ENCODE measurements around the gene MICAL3.
"Not testable (repeated sequence)": the region's sequence is repeated elsewhere in the genome, so short reads cannot be mapped to it uniquely, and the experiment has no call there.

Gene MICAL3

GRCh38 chr22:17939011-17939410, 85.3 kb downstream of the MICAL3 start:
- no peak for DNase-seq (ENCODE audit: extremely low read depth, low read depth)
- TF ChIP-seq CTCF (IDR thresholded peaks at IDR 0.05; ENCODE audit: low read depth, low read length, missing control alignments): no peak
- H3K4me3 ChIP-seq (replicated peaks; ENCODE audit: low read depth, low read length): no peak overlapping the region

- TF ChIP-seq CTCF (IDR thresholded peaks at IDR 0.05; ENCODE audit: low read depth, low read length, missing control alignments): no peak
- peak; percentile 59 for DNase-seq (ENCODE audit: extremely low read depth, low read depth)
Measured at GRCh38 chr22:17938484-17938924, 85.9 kb downstream of the MICAL3 start.

GRCh38 chr22:17932457-17932856, 91.9 kb downstream of the MICAL3 start:
- not testable (repeated sequence) for H3K4me3 ChIP-seq (replicated peaks; ENCODE audit: low read depth, low read length); DNase-seq (ENCODE audit: extremely low read depth, low read depth)

More at GRCh38 chr22:17938484-17938924, 85.9 kb downstream of the MICAL3 start:
- H3K4me3 ChIP-seq (replicated peaks; ENCODE audit: low read depth, low read length): no peak overlapping the region

- no peak overlapping the region for H3K4me3 ChIP-seq (replicated peaks; ENCODE audit: low read depth, low read length)
- no peak for DNase-seq (ENCODE audit: extremely low read depth, low read depth)
- TF ChIP-seq CTCF (IDR thresholded peaks at IDR 0.05; ENCODE audit: low read depth, low read length, missing control alignments): no peak
Measured at GRCh38 chr22:17931400-17931825, 92.9 kb downstream of the MICAL3 start.

- H3K4me3 ChIP-seq (replicated peaks; ENCODE audit: low read depth, low read length): no peak overlapping the region
- no peak for TF ChIP-seq CTCF (IDR thresholded peaks at IDR 0.05; ENCODE audit: low read depth, low read length, missing control alignments)
- DNase-seq (ENCODE audit: extremely low read depth, low read depth): no peak
Measured at GRCh38 chr22:17930455-17931313, 93.7 kb downstream of the MICAL3 start.

GRCh38 chr22:17929909-17930308, 94.5 kb downstream of the MICAL3 start:
- TF ChIP-seq CTCF (IDR thresholded peaks at IDR 0.05; ENCODE audit: low read depth, low read length, missing control alignments): no peak
- no peak overlapping the region for H3K4me3 ChIP-seq (replicated peaks; ENCODE audit: low read depth, low read length)
- no peak for DNase-seq (ENCODE audit: extremely low read depth, low read depth)

- H3K4me3 ChIP-seq (replicated peaks; ENCODE audit: low read depth, low read length): no peak overlapping the region
- no peak for DNase-seq (ENCODE audit: extremely low read depth, low read depth)
- TF ChIP-seq CTCF (IDR thresholded peaks at IDR 0.05; ENCODE audit: low read depth, low read length, missing control alignments): no peak
Measured at GRCh38 chr22:17928391-17928790, 96.0 kb downstream of the MICAL3 start.

Data from HFF-Myc (cell line).